NCI-H526 treated with DMSO at 0.1 percent for 48 hours (cell line): ENCODE results near the gene OLIG1.
A peak's percentile ranks its signal among the peaks of the same experiment; 100 is the strongest.

Source experiments
- DNase-seq: peaks from one replicate; lab custom pipeline; 2025; lab: John Stamatoyannopoulos, UW

OLIG1 gene

GRCh38 chr21:33069994-33070743 lies at the start of gene OLIG1:
TSS of gene OLIG1 (plus strand) at chr21:33070141. CDS start at chr21:33070247, 106 bp downstream.
- peak; percentile 67 for DNase-seq

- peak; percentile 38 for DNase-seq
These were observed 49.3 kb upstream of the OLIG1 start for GRCh38 chr21:33020558-33021100.

- DNase-seq, result no peak
These were observed 48.8 kb upstream of the OLIG1 start for GRCh38 chr21:33021150-33021549.

GRCh38 chr21:33021667-33022066 lies 48.3 kb upstream of the OLIG1 start:
- no peak for DNase-seq

GRCh38 chr21:33022489-33022827 lies 47.5 kb upstream of the OLIG1 start:
- DNase-seq, result no peak

- no peak for DNase-seq
These were observed 46.9 kb upstream of the OLIG1 start for GRCh38 chr21:33022828-33023573.

- no peak for DNase-seq
These were observed 46.3 kb upstream of the OLIG1 start for GRCh38 chr21:33023574-33024200.

- DNase-seq, result no peak
These were observed 45.5 kb upstream of the OLIG1 start for GRCh38 chr21:33024201-33025103.

GRCh38 chr21:33025106-33025488 lies 44.8 kb upstream of the OLIG1 start:
- DNase-seq, result peak; percentile 16

GRCh38 chr21:33025489-33026442 lies 44.2 kb upstream of the OLIG1 start, which contains the start of gene OLIG2:
TSS of gene OLIG2 (plus strand) at chr21:33025935. CDS start at chr21:33026863, 928 bp downstream.
- DNase-seq, result peak; percentile 68

GRCh38 chr21:33026443-33026858 lies 43.5 kb upstream of the OLIG1 start:
- DNase-seq, result no peak

- DNase-seq, result no peak
These were observed 43.0 kb upstream of the OLIG1 start for GRCh38 chr21:33026878-33027400.

GRCh38 chr21:33027401-33028286 lies 42.3 kb upstream of the OLIG1 start:
- no peak for DNase-seq

- no peak for DNase-seq
These were observed 41.7 kb upstream of the OLIG1 start for GRCh38 chr21:33028287-33028670.

GRCh38 chr21:33028773-33029384 lies 41.1 kb upstream of the OLIG1 start:
- no peak for DNase-seq

GRCh38 chr21:33029385-33029921 lies 40.5 kb upstream of the OLIG1 start:
- DNase-seq, result no peak

- no peak for DNase-seq
These were observed 39.9 kb upstream of the OLIG1 start for GRCh38 chr21:33029975-33030461.

- DNase-seq, result no peak
These were observed 39.3 kb upstream of the OLIG1 start for GRCh38 chr21:33030633-33031032.
